Muscle of leg (tissue), 11 donors: Measurements from ENCODE around the gene SNX24. TPM values are rescaled to one million over a fixed set of nuclear protein-coding genes. Genes with fewer than 3 reads are reported as not detected.
"Not testable (repeated sequence)": the region's sequence is repeated elsewhere in the genome, so short reads cannot be mapped to it uniquely, and the experiment has no call there.

Experiments used
- DNase-seq: peaks from one replicate; pipeline ENCODE4 v3.0.0; 2013
- H3K27ac ChIP-seq: one replicate; pipeline ENCODE4 v1.5.1; 2013; ENCODE audit warnings: mild to moderate bottlenecking, low read length, control low read depth
- H3K27me3 ChIP-seq: one replicate; pipeline ENCODE4 v1.6.1; 2013; ENCODE audit warnings: low read length; ENCODE audit not compliant: control insufficient read depth, insufficient read depth
- H3K36me3 ChIP-seq: one replicate; pipeline ENCODE4 v1.6.1; 2013; ENCODE audit warnings: low read length; ENCODE audit not compliant: control insufficient read depth, insufficient read depth
- H3K4me1 ChIP-seq: one replicate; pipeline ENCODE4 v1.6.1; 2013; ENCODE audit warnings: low read length; ENCODE audit not compliant: control insufficient read depth, insufficient read depth
- H3K4me3 ChIP-seq: one replicate; pipeline ENCODE4 v1.5.1; 2013; ENCODE audit warnings: low read length, control low read depth
- H3K9me3 ChIP-seq: replicated peaks from 2 replicates; pipeline ENCODE4 v1.6.1; 2013; ENCODE audit warnings: low read depth, low read length; ENCODE audit not compliant: control insufficient read depth
- WGBS: methylation state at CpG from one replicate; pipeline ENCODE4 v1.1.5; 2013; ENCODE audit warnings: missing lambda C conversion rate; ENCODE audit not compliant: insufficient coverage; 5-methylcytosine and 5-hydroxymethylcytosine counted together
- polyA plus RNA-seq, 8 donors: library from polyadenylated mRNA; unstranded; fragments of 120-200 nt; gene quantifications; one replicate each; pipeline versions ENCODE4 v1.2.1 to v1.2.3, GENCODE V29; 2013; ENCODE audit warnings: inconsistent platforms in 1 of 8, low replicate concordance in 1 of 8; ENCODE audit not compliant: insufficient read length in 8 of 8, insufficient read depth in 1 of 8
- total RNA-seq: library from RNA; stranded (reverse); fragments of 120-200 nt; gene quantifications from one replicate; pipeline ENCODE4 v1.2.4, GENCODE V29; 2013

SNX24 gene
- total and polyA plus RNA-seq, 9 donors, result 8.9 to 13.2 (median 10.6) TPM

- Histone ChIP-seq H3K4me1 (peaks cover 12% of the 10 kb centered on the region), H3K36me3 (no peaks in the 10 kb centered on the region), H3K9me3 (no peaks in the 10 kb centered on the region), H3K27ac (no peak overlapping the region), H3K4me3 (no peak overlapping the region), H3K27me3 (peaks cover 2% of the 10 kb centered on the region)
- DNase-seq, result no peak
- 96% methylated on average over 2 of the region's 6 CpGs for WGBS
These were observed 3.3 kb upstream of the SNX24 start for GRCh38 chr5:122842016-122842580.

- Histone ChIP-seq H3K9me3 (no peaks in the 10 kb centered on the region), H3K4me3 (peak overlapping the region; percentile 90), H3K27me3 (peaks cover 2% of the 10 kb centered on the region), H3K27ac (peak overlapping the region; percentile 79), H3K36me3 (no peaks in the 10 kb centered on the region), H3K4me1 (peaks cover 12% of the 10 kb centered on the region)
- 40% methylated on average over 16 of the region's 22 CpGs for WGBS
- DNase-seq, result peak; percentile 30
These were observed 1.1 kb upstream of the SNX24 start for GRCh38 chr5:122844136-122844909.

GRCh38 chr5:122844910-122845228 lies 544 bp upstream of the SNX24 start:
- Histone ChIP-seq H3K4me1 (peaks cover 12% of the 10 kb centered on the region), H3K27me3 (peaks cover 2% of the 10 kb centered on the region), H3K4me3 (peak overlapping the region; percentile 90), H3K27ac (peak overlapping the region; percentile 79), H3K36me3 (no peaks in the 10 kb centered on the region), H3K9me3 (no peaks in the 10 kb centered on the region)
- WGBS, result 0% methylated on average over 11 of the region's 16 CpGs
- no peak for DNase-seq

GRCh38 chr5:122846051-122846550 lies 688 bp downstream of the SNX24 start:
- Histone ChIP-seq H3K4me1 (peaks cover 12% of the 10 kb centered on the region), H3K27me3 (peaks cover 2% of the 10 kb centered on the region), H3K36me3 (no peaks in the 10 kb centered on the region), H3K4me3 (peak overlapping the region; percentile 90), H3K9me3 (no peaks in the 10 kb centered on the region), H3K27ac (peak overlapping the region; percentile 77)
- WGBS, result 0% methylated on average over 1 of the region's 6 CpGs
- DNase-seq, result peak; percentile 21

DNA sequence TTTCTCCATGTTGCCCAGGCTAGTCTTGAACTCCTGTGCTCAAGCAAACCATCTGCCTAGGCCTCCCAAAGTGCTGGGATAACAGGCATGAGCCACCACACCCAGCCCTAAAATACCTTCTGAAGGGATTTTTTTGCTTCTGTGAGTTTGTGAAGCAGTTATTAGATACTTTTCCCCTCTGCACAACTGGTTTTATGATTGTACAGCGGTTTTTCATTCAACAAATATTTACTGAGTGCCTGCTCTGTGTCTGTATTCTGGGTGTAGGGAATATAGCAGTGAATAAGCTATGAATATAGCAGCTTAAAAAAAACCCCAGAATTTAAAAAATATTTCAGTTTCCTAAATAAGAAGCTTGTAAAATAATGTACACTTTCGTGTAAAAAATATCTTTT lies 2.3 kb downstream of the SNX24 start:
- no peak for DNase-seq
- Histone ChIP-seq H3K36me3 (no peaks in the 10 kb centered on the region), H3K4me1 (peaks cover 12% of the 10 kb centered on the region), H3K9me3 (no peaks in the 10 kb centered on the region), H3K27me3 (peaks cover 2% of the 10 kb centered on the region), H3K4me3 (no peak overlapping the region), H3K27ac (no peak overlapping the region)
- WGBS, result no CpG with 5 or more reads among the region's 2 CpGs

GRCh38 chr5:122849771-122850170 lies 4.4 kb downstream of the SNX24 start:
- no peaks in the 10 kb centered on the region for H3K36me3 ChIP-seq
- peak; percentile 38 for DNase-seq
- H3K9me3 ChIP-seq, result no peaks in the 10 kb centered on the region
- no peak overlapping the region for H3K4me3 ChIP-seq
- WGBS, result 60% methylated on average over 1 of the region's 1 CpG
- no peaks in the 10 kb centered on the region for H3K27me3 ChIP-seq
- H3K27ac ChIP-seq, result no peak overlapping the region
- H3K4me1 ChIP-seq, result peaks cover 6% of the 10 kb centered on the region

- H3K36me3 ChIP-seq, H3K4me3 ChIP-seq, H3K9me3 ChIP-seq, DNase-seq, H3K27ac ChIP-seq, H3K4me1 ChIP-seq, H3K27me3 ChIP-seq: not testable (repeated sequence)
- no CpG with 5 or more reads among the region's 8 CpGs for WGBS
These were observed 12.1 kb downstream of the SNX24 start for GRCh38 chr5:122857538-122857937.

DNA sequence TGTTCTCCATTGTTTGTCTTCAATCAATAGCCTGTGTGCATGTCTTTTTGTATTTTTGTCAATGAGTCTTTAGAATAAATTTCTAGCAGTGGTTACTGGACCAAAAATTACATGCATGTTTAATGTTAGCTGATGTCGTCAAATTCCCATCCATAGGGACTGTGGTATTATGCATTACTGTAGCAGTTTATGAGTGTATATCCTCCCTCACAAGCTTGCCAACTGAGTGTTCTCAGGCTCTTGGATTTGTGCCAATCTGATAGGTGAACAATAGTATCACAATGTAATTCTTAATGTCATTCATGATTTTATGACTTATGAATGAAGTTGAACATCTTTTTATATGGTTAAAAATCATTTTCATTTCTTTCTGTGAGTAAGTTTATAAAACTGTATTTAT lies 13.0 kb downstream of the SNX24 start:
- DNase-seq, result no peak
- no peaks in the 10 kb centered on the region for H3K9me3 ChIP-seq
- H3K27me3 ChIP-seq, result no peaks in the 10 kb centered on the region
- no peaks in the 10 kb centered on the region for H3K4me1 ChIP-seq
- no peaks in the 10 kb centered on the region for H3K36me3 ChIP-seq
- no CpG with 5 or more reads among the region's 1 CpG for WGBS
- H3K4me3 ChIP-seq, result no peak overlapping the region
- H3K27ac ChIP-seq, result no peak overlapping the region

- no peak for DNase-seq
- Histone ChIP-seq H3K4me1 (no peaks in the 10 kb centered on the region), H3K27me3 (no peaks in the 10 kb centered on the region), H3K9me3 (no peaks in the 10 kb centered on the region), H3K4me3 (no peak overlapping the region), H3K36me3 (no peaks in the 10 kb centered on the region), H3K27ac (no peak overlapping the region)
- 85% methylated on average over 1 of the region's 2 CpGs for WGBS
These were observed 17.8 kb downstream of the SNX24 start for GRCh38 chr5:122863240-122863639.

GRCh38 chr5:122863721-122864120 lies 18.3 kb downstream of the SNX24 start:
- Histone ChIP-seq H3K27ac (no peak overlapping the region), H3K4me3 (no peak overlapping the region), H3K27me3 (no peaks in the 10 kb centered on the region), H3K36me3 (no peaks in the 10 kb centered on the region), H3K9me3 (no peaks in the 10 kb centered on the region), H3K4me1 (no peaks in the 10 kb centered on the region)
- WGBS, result 90% methylated on average over 2 of the region's 4 CpGs
- no peak for DNase-seq
